HG02678 (cell line): ENCODE measurements around the gene NR1D1.

ENCODE experiments used
- ATAC-seq: cut with Tn5 transposase; IDR thresholded peaks from one replicate; pipeline ENCODE4 v1.9.1; 2021; ENCODE audit warnings: mild to moderate bottlenecking, moderate library complexity; ENCODE audit not compliant: unreplicated experiment

NR1D1 gene

DNA sequence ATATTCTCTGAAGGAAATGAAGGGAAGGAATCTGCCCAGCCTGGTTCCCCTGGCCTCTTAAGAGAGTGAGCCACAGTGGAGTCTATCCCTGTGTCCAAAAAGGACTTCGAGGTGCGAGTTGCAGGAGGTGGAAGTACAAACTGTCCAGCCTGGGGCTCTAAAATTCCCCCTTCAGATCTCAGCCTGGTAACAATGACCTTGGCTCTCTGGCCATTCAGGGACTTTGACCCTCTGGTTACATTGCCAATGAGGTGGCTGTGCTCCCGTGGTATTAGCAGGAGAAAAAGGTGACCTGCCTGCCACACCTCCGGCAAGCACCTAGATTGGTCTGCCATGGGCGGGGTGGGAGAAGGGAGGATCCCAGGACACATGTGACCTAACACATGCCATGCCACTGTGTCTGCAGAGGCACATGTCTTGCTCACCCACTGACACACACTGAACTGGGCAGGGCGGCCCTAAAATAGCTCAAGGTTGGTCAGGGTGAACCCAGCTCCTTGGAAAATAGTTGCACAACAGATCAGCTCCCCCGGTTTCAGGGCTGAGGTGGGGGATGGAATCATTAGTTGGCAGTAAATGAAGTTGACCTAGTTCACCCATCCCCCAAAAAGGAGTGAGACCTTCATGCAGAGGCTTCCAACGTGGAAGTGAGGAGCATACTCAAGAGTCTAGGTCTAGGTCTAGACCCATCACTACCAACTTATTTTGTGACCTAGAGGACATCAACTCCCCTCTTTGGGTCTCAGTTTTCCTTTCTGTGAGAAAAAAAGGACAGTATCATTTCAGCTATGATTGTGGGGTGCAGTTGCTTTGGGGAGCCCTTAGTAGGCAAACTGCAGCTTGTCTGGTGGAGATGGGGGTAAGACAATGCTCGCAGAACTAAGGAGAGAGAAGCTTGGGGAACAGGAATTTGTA lies 2.2 kb downstream of the NR1D1 start:
- no peak for ATAC-seq

GRCh38 chr17:40097087-40097486 lies 3.3 kb downstream of the NR1D1 start:
- ATAC-seq, result no peak

DNA sequence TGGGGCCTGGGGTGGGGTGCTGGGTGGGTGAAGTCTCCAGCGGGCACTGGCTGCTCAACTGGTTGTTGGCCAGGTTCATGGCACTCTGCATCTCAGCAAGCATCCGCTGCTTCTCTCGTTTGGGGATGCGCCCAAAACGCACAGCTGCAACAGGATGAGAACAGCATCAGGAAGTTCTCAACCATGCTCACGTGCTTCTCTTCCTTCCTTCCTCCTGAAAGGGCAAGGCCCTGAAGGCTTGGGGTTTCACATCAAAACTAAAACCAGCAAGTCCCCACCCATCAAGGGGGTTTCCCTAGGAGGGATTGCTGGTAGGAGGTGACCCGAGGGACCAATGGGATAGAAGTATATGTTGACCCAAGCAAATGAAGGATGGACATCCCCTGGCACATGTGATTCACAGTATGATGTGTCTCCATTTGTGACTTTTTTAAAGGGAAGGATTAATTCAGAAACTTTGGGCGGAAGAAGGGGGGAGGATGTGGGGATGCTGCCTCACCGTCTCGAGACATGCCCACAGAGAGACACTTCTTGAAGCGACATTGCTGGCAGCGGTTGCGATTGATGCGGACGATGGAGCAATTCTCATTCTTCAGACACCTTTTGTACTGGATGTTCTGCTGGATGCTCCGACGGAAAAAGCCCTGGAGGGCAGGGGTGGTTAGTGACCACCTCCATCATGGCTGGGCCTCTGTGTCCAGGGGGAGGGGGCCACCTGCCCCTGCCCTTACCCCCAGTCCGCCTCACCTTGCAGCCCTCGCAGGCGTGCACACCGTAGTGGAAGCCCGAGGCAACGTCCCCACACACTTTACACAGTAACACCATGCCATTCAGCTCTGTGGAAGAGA lies 4.2 kb downstream of the NR1D1 start:
- peak; percentile 45 for ATAC-seq

DNA sequence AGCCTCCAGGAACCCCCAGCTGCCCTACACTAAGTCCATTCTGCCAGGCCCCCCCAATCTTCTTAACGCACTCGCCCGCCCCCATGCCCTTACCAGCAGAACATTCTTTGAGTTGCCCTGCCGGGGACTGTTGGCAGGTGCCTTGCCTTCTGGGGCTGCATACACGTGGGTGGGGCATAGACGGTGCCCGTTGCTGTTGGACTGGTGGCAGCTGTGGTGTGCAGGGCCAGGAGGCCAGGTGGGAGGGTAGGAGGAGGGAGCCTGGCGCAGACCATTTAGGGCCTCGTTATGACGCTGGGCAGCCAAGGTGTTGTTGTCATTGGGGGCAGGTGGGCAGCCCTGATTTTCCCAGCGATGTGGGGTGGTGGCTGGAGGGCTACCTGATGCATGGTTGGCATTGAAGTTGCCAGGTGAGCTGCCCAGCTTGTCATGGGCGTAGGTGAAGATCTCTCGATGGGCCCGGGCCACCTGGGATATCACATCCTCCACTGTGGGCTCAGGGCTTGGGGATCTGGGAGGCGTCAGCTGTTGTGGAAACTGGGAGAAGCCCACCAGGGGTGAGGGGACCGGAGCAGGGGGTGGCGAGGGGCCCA lies 4.9 kb downstream of the NR1D1 start:
- ATAC-seq, result no peak

- ATAC-seq, result no peak
Measured at GRCh38 chr17:40094874-40095273, 5.5 kb downstream of the NR1D1 start.

GRCh38 chr17:40093580-40094201 lies 6.7 kb downstream of the NR1D1 start:
- no peak for ATAC-seq

DNA sequence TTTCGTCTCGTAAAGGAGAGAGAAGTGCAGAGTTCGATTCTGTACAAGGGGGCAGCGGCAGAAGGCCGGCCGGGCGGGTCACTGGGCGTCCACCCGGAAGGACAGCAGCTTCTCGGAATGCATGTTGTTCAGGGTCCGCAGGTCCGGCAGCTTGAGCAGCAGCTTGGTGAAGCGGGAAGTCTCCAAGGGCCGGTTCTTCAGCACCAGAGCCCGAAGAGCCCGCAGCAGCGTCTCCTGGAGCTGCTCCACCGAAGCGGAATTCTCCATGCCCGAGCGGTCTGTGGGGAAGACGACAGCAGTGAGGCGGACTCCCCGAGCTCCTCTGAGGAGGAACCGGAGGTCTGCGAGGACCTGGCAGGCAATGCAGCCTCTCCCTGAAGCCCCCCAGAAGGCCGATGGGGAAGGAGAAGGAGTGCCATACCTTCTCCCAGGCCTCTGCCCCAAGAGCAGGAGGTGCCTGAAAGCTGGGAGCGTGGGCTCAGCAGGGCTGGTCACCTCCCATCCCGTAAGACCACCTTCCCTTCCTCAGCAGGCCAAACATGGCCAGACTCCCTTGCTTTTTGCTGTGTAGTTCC lies 7.3 kb downstream of the NR1D1 start:
- no peak for ATAC-seq

- no peak for ATAC-seq
Measured at GRCh38 chr17:40092581-40092980, 7.8 kb downstream of the NR1D1 start.

DNA sequence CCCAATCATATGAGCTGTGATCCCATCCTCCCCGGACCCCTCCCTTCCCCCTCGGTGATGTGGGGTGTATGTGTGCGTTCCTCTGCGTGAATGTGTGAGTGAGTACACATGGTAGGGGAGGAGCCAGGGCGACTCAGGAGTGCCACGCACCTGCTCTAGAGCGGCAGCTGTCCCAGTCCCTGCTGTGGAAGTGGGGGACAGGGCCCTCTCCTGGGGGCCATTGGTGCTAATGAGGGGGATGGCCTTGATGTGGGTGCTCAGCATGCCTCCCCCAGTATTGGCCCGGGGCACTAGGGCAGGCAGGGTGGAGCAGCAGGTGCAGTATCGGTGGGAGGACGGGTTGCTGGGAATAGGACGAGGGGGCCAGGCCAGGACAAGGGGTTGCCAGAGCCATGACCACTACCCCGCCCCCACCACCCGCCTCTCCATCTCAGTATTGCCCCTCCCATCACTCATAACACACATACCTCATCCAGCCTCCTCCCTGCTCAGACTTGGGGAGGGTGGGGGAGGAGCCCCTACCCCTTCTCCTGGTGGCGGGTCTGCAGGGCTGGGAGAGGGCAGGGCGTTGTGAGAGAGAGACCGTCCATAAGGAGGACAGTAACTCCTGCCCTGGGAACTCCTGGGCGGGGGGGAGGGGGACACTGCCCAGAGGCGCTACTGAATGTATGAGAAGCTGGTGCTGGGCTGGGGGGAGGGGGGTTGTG lies 8.5 kb downstream of the NR1D1 start:
- ATAC-seq, result no peak

DNA sequence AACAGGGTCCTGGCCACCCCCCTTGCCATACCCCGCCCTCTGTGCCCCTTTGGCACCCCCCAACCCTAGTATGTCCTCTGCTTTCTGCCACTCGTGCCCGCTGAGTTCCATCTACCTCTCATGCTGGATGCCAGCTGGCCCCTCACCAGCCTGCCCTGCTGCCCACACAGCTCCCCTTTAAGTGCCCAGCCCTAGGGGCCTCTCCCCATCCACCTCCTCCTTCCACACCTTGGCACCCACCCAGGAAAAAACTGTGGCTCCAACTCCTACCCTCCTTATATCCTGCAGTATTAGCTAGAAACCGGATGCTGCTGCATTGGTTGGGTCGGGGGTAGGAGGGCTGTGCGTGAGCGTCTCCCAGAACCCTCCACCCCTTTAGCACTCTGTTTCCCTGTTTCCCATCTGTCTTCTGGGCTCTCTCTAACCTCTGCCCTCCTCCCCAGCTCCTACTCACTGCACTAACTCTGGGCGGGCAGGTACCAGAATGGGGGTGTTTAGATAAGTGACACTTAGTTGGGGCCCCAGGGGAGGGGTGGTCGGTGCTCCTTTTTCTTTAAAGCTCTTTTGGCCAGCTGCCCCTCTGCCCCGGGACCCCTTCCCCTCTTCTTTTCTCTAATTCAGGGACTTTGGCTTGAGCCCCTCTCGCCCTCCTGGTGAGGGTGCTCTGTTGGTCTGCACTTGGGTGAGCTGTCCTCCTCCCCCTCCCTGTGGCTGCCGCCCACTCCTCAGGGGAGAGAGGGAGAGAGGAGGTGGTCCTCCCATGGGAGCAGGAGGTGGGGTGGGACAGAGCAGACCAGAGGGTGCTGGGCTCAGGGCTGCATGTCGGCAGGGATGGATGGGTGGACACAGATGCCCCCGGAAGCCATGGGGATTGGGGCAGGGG lies 9.9 kb downstream of the NR1D1 start:
- no peak for ATAC-seq

- ATAC-seq, result no peak
Measured at GRCh38 chr17:40089077-40089895, 11.1 kb downstream of the NR1D1 start.

- no peak for ATAC-seq
Measured at GRCh38 chr17:40087903-40088718, 12.3 kb downstream of the NR1D1 start.

- ATAC-seq, result no peak
Measured at GRCh38 chr17:40087049-40087794, 13.2 kb downstream of the NR1D1 start.

DNA sequence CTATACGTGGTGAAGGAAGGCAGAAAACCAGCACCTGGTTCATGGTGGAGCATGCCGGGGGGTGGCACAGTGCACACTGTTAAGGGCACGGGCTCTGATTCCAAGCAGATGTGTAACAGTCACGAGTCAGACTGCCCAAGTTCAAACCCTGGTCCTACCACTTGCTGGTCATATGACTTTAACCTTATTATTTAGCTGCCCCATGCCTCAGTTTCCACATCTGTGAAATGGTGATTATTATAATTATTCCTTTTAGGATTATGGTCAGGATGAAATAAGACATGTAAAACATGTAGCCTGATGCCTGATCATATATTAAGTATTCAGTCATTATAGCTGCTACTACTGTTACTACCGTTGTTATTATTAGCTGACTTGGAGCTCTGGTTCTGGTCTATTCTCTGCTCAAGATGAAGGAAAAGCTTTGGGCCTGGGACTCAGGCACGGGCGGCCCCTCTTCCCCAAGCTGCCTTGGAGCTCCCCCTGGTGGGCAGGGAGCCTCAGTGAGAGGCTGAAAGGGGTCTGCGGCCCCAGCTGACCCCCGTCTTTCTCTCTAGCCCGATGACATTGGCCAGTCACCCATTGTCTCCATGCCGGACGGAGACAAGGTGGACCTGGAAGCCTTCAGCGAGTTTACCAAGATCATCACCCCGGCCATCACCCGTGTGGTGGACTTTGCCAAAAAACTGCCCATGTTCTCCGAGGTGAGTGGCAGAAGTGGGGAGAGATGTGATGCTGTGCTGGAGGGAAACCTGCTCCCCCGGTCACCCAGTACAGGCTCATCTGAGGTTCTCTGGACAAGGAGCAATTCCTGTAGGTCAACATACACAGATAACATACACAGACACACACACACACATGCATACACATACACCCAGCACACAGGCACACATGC lies 14.0 kb downstream of the NR1D1 start:
- ATAC-seq, result no peak

DNA sequence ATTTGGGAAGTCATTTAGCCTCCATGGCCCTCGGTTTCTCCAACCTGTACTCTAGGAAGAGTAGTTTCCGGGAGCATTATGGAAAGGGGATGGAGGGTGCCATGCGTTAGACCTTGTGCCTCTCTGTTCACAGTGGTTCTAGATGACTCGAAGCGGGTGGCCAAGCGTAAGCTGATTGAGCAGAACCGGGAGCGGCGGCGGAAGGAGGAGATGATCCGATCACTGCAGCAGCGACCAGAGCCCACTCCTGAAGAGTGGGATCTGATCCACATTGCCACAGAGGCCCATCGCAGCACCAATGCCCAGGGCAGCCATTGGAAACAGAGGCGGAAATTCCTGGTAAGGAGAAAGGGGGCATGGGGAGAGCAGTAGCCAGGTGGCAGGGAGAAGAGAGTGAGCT lies 15.9 kb downstream of the NR1D1 start:
- no peak for ATAC-seq

GRCh38 chr17:40079545-40079944 lies 20.8 kb downstream of the NR1D1 start:
- no peak for ATAC-seq
